OCI-LY1 (cell line): ENCODE measurements around the gene SULT2B1.
"Not testable (repeated sequence)": the region's sequence is repeated elsewhere in the genome, so short reads cannot be mapped to it uniquely, and the experiment has no call there.

Experiments
- H2AFZ ChIP-seq: fragments of 200-600 bp; sonication (generic), shearing (Covaris generic); 2 replicates; pipeline ENCODE4 v1.6.0; 2014; ENCODE audit warnings: antibody characterized with exemption, mild to moderate bottlenecking, low read length
- H3F3A ChIP-seq: fragments of 200-600 bp; sonication (generic), shearing (Covaris generic); 2 replicates; pipeline ENCODE4 v1.6.0; 2014; ENCODE audit warnings: mild to moderate bottlenecking, antibody characterized with exemption, low read length, moderate library complexity; ENCODE audit not compliant: insufficient read depth
- H3K27ac ChIP-seq: fragments of 200-600 bp; sonication (generic); 2 replicates; pipeline ENCODE4 v1.5.1; 2014; ENCODE audit warnings: low read length, mixed run types, mild to moderate bottlenecking, low read depth; ENCODE audit not compliant: poor library complexity, severe bottlenecking
- H3K27me3 ChIP-seq: fragments of 200-600 bp; sonication (generic); 2 replicates; pipeline ENCODE4 v1.6.0; 2014; ENCODE audit warnings: antibody characterized with exemption, mild to moderate bottlenecking, low read length, moderate library complexity; ENCODE audit not compliant: insufficient read depth
- H3K36me3 ChIP-seq: fragments of 200-600 bp; sonication (generic); 2 replicates; pipeline ENCODE4 v1.6.1; 2014; ENCODE audit warnings: mild to moderate bottlenecking, antibody characterized with exemption, low read length, moderate library complexity, mixed read lengths; ENCODE audit not compliant: insufficient read depth
- H3K4me1 ChIP-seq: fragments of 200-600 bp; sonication (generic); 2 replicates; pipeline ENCODE4 v1.5.1; 2014; ENCODE audit warnings: mild to moderate bottlenecking, low read length, moderate library complexity; ENCODE audit not compliant: insufficient read depth, severe bottlenecking
- H3K4me2 ChIP-seq: fragments of 200-600 bp; sonication (generic), shearing (Covaris generic); 2 replicates; pipeline ENCODE4 v1.6.1; 2014; ENCODE audit warnings: low read length
- H3K4me3 ChIP-seq: fragments of 200-600 bp; sonication (generic); 2 replicates; pipeline ENCODE4 v1.5.1; 2014; ENCODE audit warnings: low read length, low read depth, mild to moderate bottlenecking, mixed read lengths; ENCODE audit not compliant: poor library complexity, severe bottlenecking
- H3K79me2 ChIP-seq: fragments of 200-600 bp; shearing (Covaris generic); 2 replicates; pipeline ENCODE4 v1.6.1; 2016; ENCODE audit warnings: mixed run types, low read length, mixed read lengths; ENCODE audit not compliant: insufficient read depth
- H3K9ac ChIP-seq: fragments of 200-600 bp; sonication (generic), shearing (Covaris generic); 2 replicates; pipeline ENCODE4 v1.6.1; 2014; ENCODE audit warnings: mild to moderate bottlenecking, low read length, mixed read lengths
- H3K9me2 ChIP-seq: fragments of 200-600 bp; sonication (generic), shearing (Covaris generic); 2 replicates; pipeline ENCODE4 v1.6.1; 2014; ENCODE audit warnings: low read depth, mild to moderate bottlenecking, low read length, mixed read lengths
- H3K9me3 ChIP-seq: fragments of 200-600 bp; shearing (Covaris generic); 2 replicates; pipeline ENCODE4 v1.6.1; 2014; ENCODE audit warnings: low read length, mixed read lengths
- H4K20me1 ChIP-seq: fragments of 200-600 bp; sonication (generic), shearing (Covaris generic); 2 replicates; pipeline ENCODE4 v1.6.0; 2016; ENCODE audit warnings: mild to moderate bottlenecking, low read length; ENCODE audit not compliant: insufficient read depth
- CTCF ChIP-seq: fragments of 200-600 bp; sonication (generic), shearing (Covaris generic); IDR thresholded peaks from 2 replicates; pipeline ENCODE4 v1.5.1; 2017; ENCODE audit warnings: mild to moderate bottlenecking, antibody characterized with exemption, low read length, moderate library complexity, mixed read lengths
- EZH2 ChIP-seq: fragments of 200-600 bp; sonication (generic), shearing (Covaris generic); IDR thresholded peaks from 2 replicates; pipeline ENCODE4 v1.8.0; 2017; ENCODE audit warnings: borderline replicate concordance, mixed run types, mild to moderate bottlenecking, antibody characterized with exemption, low read length, moderate library complexity, mixed read lengths

The SULT2B1 gene

GRCh38 chr19:48573163-48573505 is 21.2 kb downstream of the SULT2B1 start:
- Histone ChIP-seq H3K9me2 (no peaks in the 10 kb centered on the region), H3K4me2 (no peak overlapping the region), H3K9me3 (no peaks in the 10 kb centered on the region), H3F3A (no peaks in the 10 kb centered on the region), H3K27me3 (no peaks in the 10 kb centered on the region; the same call in 1 of the 2 replicates), H3K4me3 (no peak overlapping the region), H3K79me2 (no peaks in the 10 kb centered on the region), H4K20me1 (no peaks in the 10 kb centered on the region), H3K27ac (no peak overlapping the region), H3K9ac (no peak overlapping the region), H2AFZ (no peak overlapping the region), H3K36me3 (no peaks in the 10 kb centered on the region), H3K4me1 (no peaks in the 10 kb centered on the region)
- TF ChIP-seq CTCF: no peak
- TF ChIP-seq EZH2: no peak

GRCh38 chr19:48575931-48576622 is 24.1 kb downstream of the SULT2B1 start:
- no peaks in the 10 kb centered on the region for H3K9me3 ChIP-seq
- no peak overlapping the region for H3K27ac ChIP-seq
- H3K27me3 ChIP-seq: no peaks in the 10 kb centered on the region; the same call in 1 of the 2 replicates
- no peaks in the 10 kb centered on the region for H3K9me2 ChIP-seq
- no peaks in the 10 kb centered on the region for H3K79me2 ChIP-seq
- H3K4me2 ChIP-seq: no peak overlapping the region
- no peak for TF ChIP-seq EZH2
- TF ChIP-seq CTCF: no peak
- H3K9ac ChIP-seq: no peak overlapping the region
- no peaks in the 10 kb centered on the region for H3K4me1 ChIP-seq
- no peak overlapping the region for H2AFZ ChIP-seq
- H3K36me3 ChIP-seq: no peaks in the 10 kb centered on the region
- H3K4me3 ChIP-seq: no peak overlapping the region
- H4K20me1 ChIP-seq: no peaks in the 10 kb centered on the region
- H3F3A ChIP-seq: no peaks in the 10 kb centered on the region

GRCh38 chr19:48577908-48578307 is 25.9 kb downstream of the SULT2B1 start:
- not testable (repeated sequence) for H3K4me2 ChIP-seq, H4K20me1 ChIP-seq

GRCh38 chr19:48578891-48579290 is 26.9 kb downstream of the SULT2B1 start:
- Histone ChIP-seq H3F3A (no peaks in the 10 kb centered on the region), H3K79me2 (no peaks in the 10 kb centered on the region), H4K20me1 (no peaks in the 10 kb centered on the region), H3K9me3 (no peaks in the 10 kb centered on the region), H3K36me3 (no peaks in the 10 kb centered on the region), H3K4me2 (no peak overlapping the region), H3K27ac (no peak overlapping the region), H2AFZ (no peak overlapping the region), H3K27me3 (no peaks in the 10 kb centered on the region), H3K9ac (no peak overlapping the region), H3K4me1 (no peaks in the 10 kb centered on the region), H3K9me2 (no peaks in the 10 kb centered on the region), H3K4me3 (no peak overlapping the region)
- TF ChIP-seq EZH2: no peak
- TF ChIP-seq CTCF: no peak

More at GRCh38 chr19:48577908-48578307, 25.9 kb downstream of the SULT2B1 start:
- not testable (repeated sequence) for H3K9me3 ChIP-seq, H3K4me3 ChIP-seq, H3K9ac ChIP-seq, H3K4me1 ChIP-seq, H3K27ac ChIP-seq, H2AFZ ChIP-seq, H3K36me3 ChIP-seq, H3F3A ChIP-seq, H3K27me3 ChIP-seq, H3K79me2 ChIP-seq, H3K9me2 ChIP-seq
